Measurements from ENCODE around the gene SCO2. TPM values are rescaled to one million over a fixed set of nuclear protein-coding genes. Genes with fewer than 3 reads are reported as not detected.

Gene SCO2
- total RNA-seq, 1 experiment from 2014 or later, result 7.0 TPM

DNA sequence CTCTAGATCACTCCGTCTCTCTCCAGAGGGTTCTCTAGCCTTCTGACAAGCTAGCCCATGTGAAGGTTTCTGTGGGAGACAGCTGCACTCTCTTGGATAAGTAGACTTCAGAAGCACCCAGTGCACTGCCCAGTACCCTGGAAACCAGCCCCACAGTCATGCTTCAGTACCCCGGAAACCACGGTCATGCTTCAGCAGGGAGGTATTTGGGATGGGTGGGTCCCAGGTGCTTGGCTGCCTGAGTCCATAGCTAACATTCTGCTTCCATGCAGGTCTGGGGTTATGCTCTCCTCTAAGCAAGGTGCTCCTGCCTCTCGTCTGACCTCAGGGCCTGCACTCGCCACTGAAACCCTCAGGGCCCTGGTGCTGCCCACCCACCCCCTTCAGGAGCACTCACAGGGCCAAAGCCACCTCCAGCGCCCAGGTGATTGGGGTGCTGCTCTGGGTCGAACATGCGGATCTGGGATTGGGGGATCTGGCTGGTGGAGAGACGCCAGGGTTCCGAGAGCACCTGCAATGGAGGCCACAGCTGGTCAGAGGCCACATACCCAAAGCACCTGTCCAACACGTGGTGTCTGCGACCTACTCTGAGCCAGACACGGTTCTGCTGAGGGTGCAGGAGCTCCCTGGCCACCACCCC lies 44.6 kb upstream of the SCO2 start:
- no peak overlapping the region for H3K27ac ChIP-seq (ENCODE audit: low read depth, low read length)
- POLR2A ChIA-PET, result no interaction called here
- CTCF ChIA-PET, result no interaction called here

DNA sequence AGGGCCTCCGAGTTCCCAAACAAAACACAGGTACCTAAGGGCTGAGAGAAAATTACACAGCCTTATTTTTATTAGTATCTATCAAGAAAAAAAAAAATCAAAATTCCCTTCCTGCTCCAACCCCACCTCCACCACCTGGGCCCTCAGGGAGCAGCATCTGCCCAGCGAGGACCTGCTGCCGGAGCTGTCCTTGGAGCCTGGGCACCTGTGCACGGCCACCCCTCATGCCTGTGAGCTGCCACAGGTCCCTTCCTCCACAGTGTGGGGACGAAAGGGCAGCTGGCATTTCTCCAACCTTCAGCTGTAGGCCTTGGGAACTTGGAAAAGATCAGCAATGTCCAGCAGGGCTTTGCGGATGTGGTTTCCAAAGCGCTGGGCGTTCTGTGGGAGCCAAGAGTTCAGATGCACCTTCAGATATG lies 43.7 kb upstream of the SCO2 start:
- Histone ChIP-seq H2AFZ (ENCODE audit: low read depth, low read length, poor library complexity, severe bottlenecking) (no peak overlapping the region), H3K27me3 (ENCODE audit: insufficient read depth, low read length) (no peaks in the 10 kb centered on the region), H3K79me2 (ENCODE audit: insufficient read depth, low read length) (no peaks in the 10 kb centered on the region), H3K4me3 (replicated peaks in 1 of 2; ENCODE audit: low read depth in 1 of 2, low read length in 2 of 2) (no peak overlapping the region), H3K36me3 (ENCODE audit: control insufficient read depth in 1 of 2, insufficient read depth in 2 of 2, low read length in 2 of 2) (peaks cover 0 to 5% of the 10 kb centered on the region in 2 experiments; a peak in 1 of 4 replicates), H3K27ac (ENCODE audit: low read depth, low read length) (no peak overlapping the region), H3K9me2 (ENCODE audit: insufficient read depth) (no peaks in the 10 kb centered on the region), H3K4me1 (ENCODE audit: control insufficient read depth in 1 of 2, insufficient read depth in 2 of 2, low read length in 2 of 2) (no peaks in the 10 kb centered on the region; a peak in 1 of 4 replicates), H3K9me3 (ENCODE audit: control insufficient read depth in 1 of 2, insufficient read depth in 1 of 2, low read depth in 1 of 2, low read length in 2 of 2) (no peaks in the 10 kb centered on the region), H4K20me1 (ENCODE audit: insufficient read depth) (no peaks in the 10 kb centered on the region), H3K9ac (ENCODE audit: low read length) (no peak overlapping the region), H3K4me2 (ENCODE audit: low read length) (no peak overlapping the region)
- TF ChIP-seq SRF (IDR thresholded peaks at IDR 0.05; ENCODE audit: low read depth) (no peak), EGR1 (IDR thresholded peaks at IDR 0.05; ENCODE audit: low read depth) (no peak), TCF7L2 (IDR thresholded peaks at IDR 0.05; ENCODE audit: borderline replicate concordance, extremely low read depth, insufficient read depth, insufficient read length) (no peak), POLR2AphosphoS5 (IDR thresholded peaks at IDR 0.05; ENCODE audit: low read depth, low read length) (no peak), JUND (IDR thresholded peaks at IDR 0.05) (no peak), EZH2 (IDR thresholded peaks at IDR 0.05) (no peak), RAD21 (IDR thresholded peaks at IDR 0.05; ENCODE audit: low read depth) (no peak), ZFX (IDR thresholded peaks at IDR 0.05) (no peak), SIN3A (IDR thresholded peaks at IDR 0.05; ENCODE audit: low read depth) (no peak), ZNF274 (IDR thresholded peaks at IDR 0.05; ENCODE audit: low read depth, low read length) (no peak), SP1 (IDR thresholded peaks at IDR 0.05; ENCODE audit: low read depth) (no peak), CBX3 (IDR thresholded peaks at IDR 0.05; ENCODE audit: low read depth) (no peak), ELF1 (IDR thresholded peaks at IDR 0.05; ENCODE audit: borderline replicate concordance, low read depth) (no peak)
- TF ChIP-seq, protein P1, sequence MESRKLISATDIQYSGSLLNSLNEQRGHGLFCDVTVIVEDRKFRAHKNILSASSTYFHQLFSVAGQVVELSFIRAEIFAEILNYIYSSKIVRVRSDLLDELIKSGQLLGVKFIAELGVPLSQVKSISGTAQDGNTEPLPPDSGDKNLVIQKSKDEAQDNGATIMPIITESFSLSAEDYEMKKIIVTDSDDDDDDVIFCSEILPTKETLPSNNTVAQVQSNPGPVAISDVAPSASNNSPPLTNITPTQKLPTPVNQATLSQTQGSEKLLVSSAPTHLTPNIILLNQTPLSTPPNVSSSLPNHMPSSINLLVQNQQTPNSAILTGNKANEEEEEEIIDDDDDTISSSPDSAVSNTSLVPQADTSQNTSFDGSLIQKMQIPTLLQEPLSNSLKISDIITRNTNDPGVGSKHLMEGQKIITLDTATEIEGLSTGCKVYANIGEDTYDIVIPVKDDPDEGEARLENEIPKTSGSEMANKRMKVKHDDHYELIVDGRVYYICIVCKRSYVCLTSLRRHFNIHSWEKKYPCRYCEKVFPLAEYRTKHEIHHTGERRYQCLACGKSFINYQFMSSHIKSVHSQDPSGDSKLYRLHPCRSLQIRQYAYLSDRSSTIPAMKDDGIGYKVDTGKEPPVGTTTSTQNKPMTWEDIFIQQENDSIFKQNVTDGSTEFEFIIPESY (IDR thresholded peaks at IDR 0.05; ENCODE audit: extremely low read depth, insufficient replicate concordance, low read length), result no peak
- TF ChIP-seq, protein P2, sequence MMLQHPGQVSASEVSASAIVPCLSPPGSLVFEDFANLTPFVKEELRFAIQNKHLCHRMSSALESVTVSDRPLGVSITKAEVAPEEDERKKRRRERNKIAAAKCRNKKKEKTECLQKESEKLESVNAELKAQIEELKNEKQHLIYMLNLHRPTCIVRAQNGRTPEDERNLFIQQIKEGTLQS (IDR thresholded peaks at IDR 0.05), result no peak
- TF ChIP-seq, protein P3, sequence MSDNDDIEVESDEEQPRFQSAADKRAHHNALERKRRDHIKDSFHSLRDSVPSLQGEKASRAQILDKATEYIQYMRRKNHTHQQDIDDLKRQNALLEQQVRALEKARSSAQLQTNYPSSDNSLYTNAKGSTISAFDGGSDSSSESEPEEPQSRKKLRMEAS (IDR thresholded peaks at IDR 0.05), result no peak
- DNase-seq (ENCODE audit: low read depth, low spot score) (no peak), ATAC-seq (no peak)
- CTCF ChIA-PET, result no interaction called here
- RAD21 ChIA-PET (ENCODE audit: low non-redundant PET in 1 of 2, low total read pairs in 2 of 2, uncharacterized antibody in 2 of 2, unreplicated experiment in 2 of 2), result no interaction called here
- BruUV-seq (replicated peaks), result no TSS peak
- POLR2A ChIA-PET, result no interaction called here
- intact Hi-C loops (cut with micrococcal nuclease), result no loop called here

More for the DNA sequence above, 44.6 kb upstream of the SCO2 start:
- peaks cover 0 to 5% of the 10 kb centered on the region in 2 experiments; a peak in 1 of 4 replicates for H3K36me3 ChIP-seq (ENCODE audit: control insufficient read depth in 1 of 2, insufficient read depth in 2 of 2, low read length in 2 of 2)
- intact Hi-C loops (cut with micrococcal nuclease), result no loop called here
- no peaks in the 10 kb centered on the region for H3K4me1 ChIP-seq (ENCODE audit: control insufficient read depth in 1 of 2, insufficient read depth in 2 of 2, low read length in 2 of 2)
- H3K4me2 ChIP-seq (ENCODE audit: low read length), result no peak overlapping the region
- H3K9me3 ChIP-seq (ENCODE audit: control insufficient read depth in 1 of 2, insufficient read depth in 1 of 2, low read depth in 1 of 2, low read length in 2 of 2), result no peaks in the 10 kb centered on the region
- H2AFZ ChIP-seq (ENCODE audit: low read depth, low read length, poor library complexity, severe bottlenecking), result no peak overlapping the region
- H3K9me2 ChIP-seq (ENCODE audit: insufficient read depth), result no peaks in the 10 kb centered on the region
- H3K9ac ChIP-seq (ENCODE audit: low read length), result no peak overlapping the region
- RAD21 ChIA-PET (ENCODE audit: low non-redundant PET in 1 of 2, low total read pairs in 2 of 2, uncharacterized antibody in 2 of 2, unreplicated experiment in 2 of 2), result no interaction called here
- TF ChIP-seq ZNF274 (IDR thresholded peaks at IDR 0.05; ENCODE audit: low read depth, low read length), result no peak
- no peaks in the 10 kb centered on the region for H3K27me3 ChIP-seq (ENCODE audit: insufficient read depth, low read length)
- no peaks in the 10 kb centered on the region for H3K79me2 ChIP-seq (ENCODE audit: insufficient read depth, low read length)
- DNase-seq (ENCODE audit: low read depth, low spot score) (no peak), ATAC-seq (no peak)
- H4K20me1 ChIP-seq (ENCODE audit: insufficient read depth), result no peaks in the 10 kb centered on the region
- H3K4me3 ChIP-seq (replicated peaks in 1 of 2; ENCODE audit: low read depth in 1 of 2, low read length in 2 of 2), result no peak overlapping the region
- no TSS peak for BruUV-seq (replicated peaks)

All from HCT116 (cell line).